HG02759 (cell line): ENCODE data around the gene SP140L.
"Not testable (repeated sequence)": the region's sequence is repeated elsewhere in the genome, so short reads cannot be mapped to it uniquely, and the experiment has no call there.

ENCODE experiments used
- ATAC-seq: cut with Tn5 transposase; IDR thresholded peaks from one replicate; pipeline ENCODE4 v1.9.1; 2021; ENCODE audit warnings: mild to moderate bottlenecking, moderate library complexity; ENCODE audit not compliant: unreplicated experiment

The SP140L gene

DNA sequence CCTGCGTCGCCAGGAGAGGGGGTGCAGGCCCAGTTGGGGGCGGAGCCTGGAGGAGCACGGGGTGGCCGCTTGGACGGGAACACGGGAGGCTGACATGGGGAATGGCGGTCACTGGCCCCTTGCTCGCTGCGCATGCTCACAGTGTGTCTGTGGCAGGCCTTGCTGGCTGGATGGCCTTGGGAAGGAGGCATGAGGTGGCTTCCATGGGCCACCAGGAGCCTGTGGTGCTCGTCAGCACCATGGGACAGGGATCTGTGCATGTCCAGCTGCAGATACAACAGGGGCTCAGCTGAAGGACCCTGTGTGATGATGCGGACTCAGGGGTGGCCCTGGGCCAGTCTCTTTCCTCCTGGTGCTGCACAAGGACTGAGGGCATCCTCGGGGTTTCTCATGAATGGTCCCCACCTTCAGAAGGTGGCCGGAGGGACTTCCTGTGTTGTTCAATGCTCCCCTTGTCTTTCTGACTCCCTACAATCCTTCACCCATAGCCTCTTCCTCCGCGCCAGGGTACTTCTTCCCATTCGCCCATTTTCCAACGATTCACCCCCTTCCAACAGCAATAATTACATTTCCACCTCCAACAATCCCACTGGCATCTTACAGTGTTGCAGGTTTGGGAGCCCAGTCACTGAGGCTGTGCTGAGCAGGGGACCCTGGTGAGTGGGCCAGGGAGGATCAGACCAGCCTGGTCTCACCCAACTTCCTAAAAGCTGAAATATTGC is 3.4 kb upstream of the SP140L start:
- no peak for ATAC-seq

DNA sequence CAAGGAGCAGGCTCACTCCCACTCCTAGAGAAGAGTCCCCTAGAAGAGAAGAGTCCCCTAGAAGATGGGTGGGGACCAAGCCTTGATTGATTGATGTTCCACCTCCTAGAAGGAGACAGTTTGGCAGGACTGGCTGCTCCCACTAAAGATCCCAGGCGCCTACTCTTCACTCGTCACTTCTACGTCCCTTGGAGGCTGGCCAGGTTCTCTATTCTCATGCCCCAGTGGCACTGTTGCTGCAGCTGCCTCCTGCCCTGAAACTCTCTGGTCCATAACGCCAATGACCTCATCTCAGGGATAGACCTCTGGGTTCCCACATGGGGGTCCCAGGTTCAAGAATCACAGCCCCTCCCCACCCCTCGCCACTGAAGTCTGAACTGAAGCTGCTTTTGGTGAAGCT is 2.5 kb upstream of the SP140L start:
- no peak for ATAC-seq

DNA sequence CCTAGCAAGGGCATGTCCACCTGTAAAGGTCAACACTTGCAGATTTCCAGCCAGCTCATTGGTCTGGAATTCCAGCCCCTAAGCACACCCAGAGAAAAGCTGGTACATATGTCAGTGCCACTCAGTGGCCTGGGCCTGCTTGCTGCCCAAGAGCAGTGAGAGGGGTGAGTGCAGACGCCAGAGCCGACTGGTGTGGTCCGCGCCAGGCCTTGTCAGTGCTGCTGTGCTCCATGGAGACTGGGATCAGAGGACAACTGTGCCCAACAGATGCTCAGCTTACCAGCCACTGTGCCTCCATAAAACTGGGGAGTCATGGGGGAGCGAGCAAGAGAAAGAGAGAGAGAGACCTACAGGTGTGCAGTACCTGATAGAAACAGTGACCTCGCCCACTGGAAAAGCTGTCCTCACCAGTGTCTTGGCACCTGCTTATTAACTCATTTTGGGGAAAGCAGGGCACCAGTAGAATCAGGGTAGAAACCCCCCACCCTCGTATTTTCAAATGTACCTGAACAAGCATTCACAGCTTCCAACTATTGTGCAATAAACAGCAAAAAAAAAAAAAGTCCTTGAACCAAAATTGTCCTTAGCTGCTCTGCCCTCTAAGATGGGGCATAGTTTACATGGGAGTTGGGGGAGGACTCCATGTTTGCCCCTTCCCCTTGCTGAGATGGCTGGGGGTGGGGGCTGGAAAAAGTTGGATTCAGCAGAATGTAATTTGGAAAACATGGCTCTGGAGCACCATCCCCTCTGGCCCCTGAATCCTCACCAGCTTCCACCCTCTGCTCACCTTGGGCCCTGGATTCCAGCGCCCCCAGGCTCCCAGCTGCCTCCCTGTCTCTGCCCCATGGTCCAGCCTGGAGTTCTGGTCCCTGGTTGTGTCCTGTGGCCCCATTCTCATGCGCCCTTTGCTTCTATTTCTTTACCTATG is 1.4 kb upstream of the SP140L start:
- no peak for ATAC-seq

DNA sequence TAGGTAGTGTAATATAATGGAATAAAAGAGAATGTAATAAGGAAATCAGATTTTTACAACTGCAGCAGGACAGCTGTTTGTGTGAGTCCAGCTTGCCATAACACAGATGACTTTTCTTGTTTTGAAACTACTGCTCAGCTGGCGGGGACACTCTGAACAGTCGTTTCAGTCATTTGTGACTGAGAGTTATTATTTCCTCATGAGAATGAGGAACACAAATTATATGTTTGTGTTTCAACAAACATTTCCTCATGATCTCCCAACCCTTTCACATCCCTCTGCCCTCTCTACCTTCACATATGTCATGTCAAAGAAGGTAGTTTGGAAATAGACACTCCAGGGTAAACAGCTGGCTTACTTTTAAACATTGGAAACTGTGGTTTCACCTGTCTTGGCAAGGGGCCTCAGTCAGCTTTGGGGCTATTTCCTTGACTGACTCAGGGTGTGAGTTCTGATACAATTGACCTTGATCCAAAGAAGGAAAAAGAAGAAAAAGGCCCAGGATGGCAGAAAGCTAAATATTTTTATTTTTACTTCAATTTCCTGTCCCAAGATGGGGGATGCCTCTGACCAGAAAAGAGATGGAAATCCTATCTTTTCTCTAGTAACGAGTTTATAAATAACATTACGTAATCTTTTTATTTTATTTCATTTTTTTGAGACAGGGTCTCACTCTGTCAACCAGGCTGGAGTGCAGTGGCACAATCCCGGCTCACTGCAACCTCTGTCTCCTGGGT is 593 bp downstream of the SP140L start:
- ATAC-seq, result peak; percentile 64

DNA sequence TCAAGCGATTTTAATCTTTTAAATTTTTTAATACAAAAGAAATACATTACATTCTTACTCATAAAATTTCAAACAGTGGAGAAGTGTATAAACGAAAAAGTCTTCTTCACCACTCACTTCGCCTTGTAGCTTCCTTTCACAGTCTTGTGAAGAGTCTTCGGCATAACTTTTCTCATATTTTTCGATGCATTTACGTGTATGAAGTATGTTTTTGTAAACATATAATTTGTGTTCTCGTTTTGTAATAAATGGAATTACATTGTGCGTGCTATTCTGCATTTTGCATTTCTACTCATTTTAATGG is 1.1 kb downstream of the SP140L start:
- ATAC-seq, result no peak

DNA sequence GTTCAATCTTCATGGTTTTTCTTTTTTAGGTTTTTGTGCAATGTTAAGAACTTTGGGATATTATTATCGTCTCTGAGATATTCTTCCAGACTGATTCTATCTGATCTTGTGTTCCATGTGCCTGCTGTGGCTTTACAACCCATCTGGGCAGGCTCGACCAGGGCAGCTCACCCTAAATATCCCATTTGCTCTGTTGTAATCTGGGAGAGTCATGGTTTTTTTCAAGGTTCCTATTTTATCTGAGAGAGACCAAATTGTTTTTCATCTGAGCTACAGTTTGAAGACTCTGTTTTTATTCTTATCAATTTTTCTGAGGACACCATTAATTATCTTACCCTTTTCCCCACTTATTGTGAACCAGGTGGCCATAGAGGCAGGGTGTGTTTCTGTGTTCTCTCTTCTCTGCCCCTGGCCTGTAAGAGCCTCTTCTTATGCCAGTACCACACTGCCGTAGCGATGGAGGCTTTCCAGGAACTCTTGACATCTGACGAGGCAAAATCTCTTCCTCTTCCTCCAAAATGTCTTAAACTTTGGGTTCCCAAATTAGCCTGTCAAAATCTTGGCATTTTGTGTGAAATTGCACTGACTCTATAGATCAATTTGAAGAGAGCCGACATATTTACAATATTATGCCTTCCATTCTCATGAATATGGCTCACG is 3.1 kb downstream of the SP140L start:
- ATAC-seq, result no peak

DNA sequence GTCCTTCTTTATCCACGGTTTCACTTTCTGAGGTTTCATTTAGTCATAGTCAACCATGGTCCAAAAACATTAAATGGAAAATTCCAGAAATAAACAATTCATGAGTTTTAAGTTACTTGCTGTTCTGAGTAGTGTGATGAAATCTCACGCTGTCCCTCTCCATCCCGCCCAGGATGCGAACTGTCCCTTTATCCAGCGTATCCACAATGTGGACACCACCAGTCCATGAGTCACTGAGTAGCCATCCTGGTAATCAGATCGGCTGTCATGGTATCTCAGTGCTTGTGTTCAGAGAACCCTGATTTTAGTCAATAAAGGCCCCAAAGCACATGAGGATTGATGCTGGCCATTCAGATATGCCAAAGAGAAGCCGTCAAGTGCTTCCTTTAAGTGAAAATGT is 3.7 kb downstream of the SP140L start:
- no peak for ATAC-seq

DNA sequence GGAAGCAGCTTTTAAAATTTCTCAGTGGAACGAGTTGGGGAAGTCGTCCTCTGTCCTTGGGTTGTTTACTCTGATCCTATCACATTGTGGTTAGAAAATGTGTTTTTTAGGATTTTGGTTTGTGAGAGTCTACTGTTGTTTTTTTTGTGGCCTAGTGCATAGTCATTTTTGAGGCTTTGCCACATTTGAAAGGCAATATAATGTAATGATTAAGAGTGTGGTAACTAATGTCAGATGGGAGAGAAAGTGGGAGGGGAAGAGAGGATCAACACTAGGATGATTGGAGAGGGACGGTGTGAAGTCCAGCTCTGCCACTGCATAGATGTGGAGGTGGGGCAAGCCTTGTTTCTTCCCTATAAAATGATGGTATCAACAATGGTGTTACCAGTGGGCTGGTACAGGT is 8.5 kb downstream of the SP140L start:
- ATAC-seq, result no peak

DNA sequence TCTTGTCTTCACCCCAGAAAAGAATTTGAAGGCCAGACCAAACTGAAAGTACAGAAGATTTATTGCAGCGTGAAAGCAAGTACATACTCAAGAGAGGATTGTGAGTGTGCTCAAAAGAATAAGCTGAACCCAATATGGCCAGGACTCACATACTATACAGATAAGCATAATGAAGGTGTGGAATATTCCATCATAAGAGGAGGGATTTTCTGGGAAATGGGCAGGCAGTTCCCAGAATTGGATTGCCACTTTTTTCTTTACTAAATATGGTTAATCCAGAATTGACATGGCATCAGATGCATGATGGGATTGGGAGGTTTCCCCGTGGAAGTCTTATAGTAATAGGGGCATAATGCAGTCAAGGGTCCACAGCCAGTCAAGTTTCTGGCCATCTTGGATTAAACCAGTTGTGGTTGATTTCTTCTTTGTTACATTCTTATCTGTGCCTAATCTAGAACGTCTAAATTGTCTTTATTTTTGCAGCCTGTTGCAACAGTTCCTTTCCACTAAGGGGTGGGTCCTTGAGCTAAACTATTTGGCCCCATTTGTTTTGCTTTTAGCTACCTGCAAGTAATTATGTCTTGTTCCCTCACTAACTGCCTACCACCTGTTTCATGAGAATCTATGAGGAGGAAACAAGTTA is 9.0 kb downstream of the SP140L start:
- no peak for ATAC-seq

DNA sequence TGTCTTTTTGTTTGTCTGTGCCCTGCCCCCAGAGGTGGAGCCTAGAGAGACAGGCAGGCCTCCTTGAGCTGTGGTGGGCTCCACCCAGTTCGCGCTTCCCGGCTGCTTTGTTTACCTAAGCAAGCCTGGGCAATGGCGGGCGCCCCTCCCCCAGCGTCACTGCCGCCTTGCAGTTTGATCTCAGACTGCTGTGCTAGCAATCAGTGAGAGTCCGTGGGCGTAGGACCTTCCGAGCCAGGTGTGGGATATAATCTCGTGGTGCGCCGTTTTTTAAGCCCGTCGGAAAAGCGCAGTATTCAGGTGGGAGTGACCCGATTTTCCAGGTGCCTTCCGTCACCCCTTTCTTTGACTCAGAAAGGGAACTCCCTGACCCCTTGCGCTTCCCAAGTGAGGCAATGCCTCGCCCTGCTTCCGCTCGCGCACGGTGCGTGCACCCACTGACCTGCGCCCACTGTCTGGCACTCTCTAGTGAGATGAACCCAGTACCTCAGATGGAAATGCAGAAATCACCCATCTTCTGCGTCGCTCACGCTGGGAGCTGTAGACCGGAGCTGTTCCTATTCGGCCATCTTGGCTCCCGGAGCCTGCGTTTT is 15.0 kb downstream of the SP140L start:
- ATAC-seq, result not testable (repeated sequence)

DNA sequence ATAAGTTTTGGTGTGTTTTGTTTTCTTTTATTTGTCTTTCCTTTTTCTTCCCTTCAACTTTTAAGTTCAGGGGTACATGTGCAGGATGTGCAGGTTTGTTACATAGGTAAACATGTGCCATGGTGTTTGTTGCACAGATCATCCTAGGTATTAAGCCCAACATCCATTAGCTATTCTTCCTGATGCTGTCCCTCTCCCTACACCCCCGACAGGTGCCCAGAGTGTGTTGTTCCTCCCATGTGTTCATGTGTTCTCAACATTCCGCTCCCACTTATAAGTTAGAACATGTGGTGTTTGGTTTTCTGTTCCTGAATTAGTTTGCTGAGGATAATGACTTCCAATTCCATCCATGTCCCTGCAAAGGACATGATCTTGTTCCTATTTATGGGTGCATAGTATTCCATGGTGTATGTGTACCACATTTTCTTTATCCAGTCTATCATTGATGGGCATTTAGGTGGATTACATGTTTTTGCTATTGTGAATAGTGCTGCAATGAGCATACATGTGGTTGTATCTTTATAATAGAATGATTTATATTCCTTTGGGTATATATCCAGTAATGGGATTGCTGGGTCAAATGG is 16.1 kb downstream of the SP140L start:
- not testable (repeated sequence) for ATAC-seq

DNA sequence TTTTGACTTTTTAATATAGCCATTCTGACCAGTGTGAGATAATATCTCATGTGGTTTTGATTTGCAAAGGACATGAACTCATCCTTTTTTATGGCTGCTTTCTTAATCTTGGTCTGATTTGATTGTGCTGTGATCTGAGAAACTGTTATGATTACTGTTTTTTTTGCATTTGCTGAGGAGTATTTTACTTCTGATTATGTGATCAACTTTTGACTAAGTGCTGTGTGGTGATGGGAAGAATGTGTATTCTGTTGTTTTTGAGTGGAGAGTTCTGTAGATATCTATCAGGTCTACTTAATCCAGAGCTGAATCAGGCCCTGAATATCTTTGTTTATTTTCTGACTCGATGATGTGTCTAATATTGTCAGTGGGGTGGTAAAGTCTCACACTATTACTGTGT is 16.8 kb downstream of the SP140L start:
- ATAC-seq, result no peak

DNA sequence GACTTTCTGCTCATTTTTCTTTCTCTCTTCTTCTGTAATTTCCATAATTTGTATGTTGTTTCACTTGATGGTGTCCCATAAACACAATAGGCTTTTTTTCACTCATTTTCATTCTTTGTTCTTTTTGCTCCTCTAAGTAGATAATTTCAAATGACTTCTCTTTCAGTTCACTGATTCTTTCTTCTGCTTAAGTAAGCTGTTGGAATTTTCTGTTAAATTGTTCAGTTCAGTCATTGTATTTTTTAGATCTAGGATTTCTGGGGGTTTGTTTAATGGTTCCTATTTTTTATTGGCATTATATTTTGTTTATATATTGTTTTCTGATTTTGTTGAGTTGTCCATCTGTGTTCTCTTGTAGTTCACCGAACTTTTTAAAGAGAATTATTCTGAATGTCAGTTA is 19.5 kb downstream of the SP140L start:
- no peak for ATAC-seq

DNA sequence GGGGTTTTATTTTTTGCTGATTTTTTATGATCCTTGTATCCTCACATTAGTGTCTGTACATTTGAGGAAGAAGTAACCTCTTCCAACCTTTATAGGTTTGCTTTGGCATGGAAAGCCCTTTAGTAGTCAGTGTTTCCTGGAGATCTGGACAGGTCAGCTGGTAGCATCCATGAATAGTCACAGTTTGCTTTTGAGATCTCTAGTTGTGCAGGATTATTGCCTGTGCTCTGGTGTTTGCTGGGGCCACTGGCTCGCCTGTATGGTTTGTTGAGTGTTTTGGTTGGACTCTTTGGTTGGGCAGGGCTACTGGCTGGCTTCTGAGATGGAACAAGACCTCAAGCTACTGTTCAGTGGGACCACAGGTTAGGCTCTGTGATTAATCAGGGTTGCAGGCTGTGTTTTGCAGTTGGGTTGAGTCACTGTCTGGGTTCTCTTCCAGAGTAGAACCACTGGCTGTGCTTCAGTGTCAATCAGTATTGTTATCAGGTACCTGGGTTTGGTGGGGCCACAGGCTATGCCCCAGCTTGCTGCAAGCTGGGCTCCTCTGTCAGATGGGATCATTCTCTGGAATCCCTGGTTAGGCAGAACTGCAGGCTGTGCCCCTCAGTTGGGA is 20.0 kb downstream of the SP140L start:
- no peak for ATAC-seq

DNA sequence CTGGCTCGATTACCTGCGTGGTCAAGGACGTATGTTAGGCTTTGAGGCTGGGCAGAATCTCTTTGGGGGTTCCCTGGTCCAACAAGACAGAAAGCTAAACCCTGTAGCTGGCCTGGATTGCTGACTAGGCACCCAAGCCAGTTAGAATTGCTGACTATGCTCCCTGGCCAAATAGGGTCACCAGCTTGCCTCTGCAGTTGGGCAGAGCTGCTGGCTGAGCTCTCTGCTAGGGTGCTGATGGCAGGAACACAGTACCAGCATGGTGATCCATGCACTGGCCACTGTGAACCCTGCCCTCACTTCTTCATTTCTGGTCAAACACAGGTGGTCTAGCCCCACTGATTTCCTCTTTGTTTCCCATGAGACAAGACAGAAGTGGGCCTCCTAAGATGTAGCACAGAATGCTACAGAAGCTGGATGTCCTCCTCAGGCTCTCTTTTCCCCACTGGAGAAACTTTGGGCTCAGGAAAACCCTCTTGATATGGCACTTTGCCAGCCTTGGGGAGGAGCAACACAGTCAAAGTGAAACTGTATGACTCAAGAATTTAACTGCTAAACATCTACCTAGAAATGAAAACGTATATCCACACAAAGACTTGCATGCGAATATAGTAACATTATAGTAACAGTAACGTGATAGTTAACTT is 20.8 kb downstream of the SP140L start:
- ATAC-seq, result peak; percentile 74

DNA sequence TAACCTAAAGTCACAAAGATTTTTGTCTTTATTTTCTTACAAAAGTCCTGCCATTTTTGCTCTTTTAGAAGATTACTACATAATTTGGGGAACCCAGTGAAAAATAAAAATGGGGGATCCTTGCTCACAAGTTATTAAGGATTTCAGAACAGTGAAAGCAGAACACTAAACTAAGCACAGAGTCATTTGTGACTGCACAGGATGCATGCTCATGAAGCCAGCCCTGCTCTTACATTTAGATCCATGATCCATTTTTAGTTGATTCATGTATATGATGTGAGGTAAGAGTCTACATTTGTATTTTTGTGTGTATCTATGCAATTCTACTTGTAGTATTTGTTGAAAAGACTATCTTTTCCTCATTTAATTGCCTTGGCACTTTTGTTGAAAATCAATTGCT is 21.8 kb downstream of the SP140L start:
- no peak for ATAC-seq

DNA sequence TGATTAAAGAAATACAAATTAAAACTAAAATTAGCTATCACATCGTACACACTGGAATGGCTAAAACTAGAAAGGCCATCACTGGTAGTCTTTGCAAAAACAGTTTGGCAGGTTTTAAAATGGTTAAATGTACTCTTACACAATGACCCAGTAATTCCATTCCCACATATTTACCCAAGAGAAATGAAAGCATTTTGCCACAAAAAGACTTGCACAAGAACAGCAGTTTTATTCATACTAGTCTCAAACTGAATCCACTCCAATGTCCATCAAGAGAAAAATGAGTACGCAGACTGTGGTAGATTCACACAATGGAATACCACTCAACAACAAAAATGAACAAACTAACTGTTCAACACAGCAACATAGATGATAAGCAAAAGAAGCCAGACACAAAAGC is 29.1 kb downstream of the SP140L start:
- ATAC-seq, result no peak

DNA sequence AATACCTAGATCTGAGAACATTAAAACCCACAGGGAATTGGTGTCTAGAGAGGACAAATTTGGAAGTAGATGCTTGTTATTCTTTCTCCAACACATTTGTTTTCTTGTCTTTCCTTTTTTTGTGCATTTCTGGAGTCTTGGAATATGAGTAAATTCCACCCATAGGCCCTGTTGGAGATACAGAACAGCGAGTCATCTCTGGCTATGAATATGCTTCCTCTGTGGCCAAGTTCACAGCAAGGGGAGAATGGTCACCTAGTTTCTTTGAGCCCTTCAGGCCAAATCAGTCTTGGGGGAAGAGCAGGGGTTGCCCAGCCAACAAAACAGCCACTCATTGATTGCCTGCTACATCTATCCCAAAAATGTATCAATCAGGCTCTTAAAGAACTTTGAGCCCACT is 31.3 kb downstream of the SP140L start:
- no peak for ATAC-seq

DNA sequence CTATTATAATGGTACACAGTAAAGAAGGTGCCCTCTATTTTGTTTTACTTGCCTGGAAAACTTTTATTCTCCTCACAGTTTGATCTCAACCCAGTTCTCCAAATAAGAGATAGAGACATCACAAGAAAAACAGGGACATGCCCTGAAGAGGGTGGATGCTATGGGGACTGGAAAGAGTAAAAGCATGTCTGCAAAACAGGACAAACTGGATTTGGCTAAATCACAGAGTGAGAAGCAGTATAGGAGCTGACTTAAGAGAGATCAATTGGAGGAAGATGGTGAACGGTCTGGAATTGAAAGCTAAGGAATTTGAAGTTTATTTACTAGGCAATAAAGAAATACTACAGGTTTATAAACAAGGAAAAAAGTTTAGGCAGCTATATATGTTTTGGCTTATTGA is 33.0 kb downstream of the SP140L start:
- ATAC-seq, result no peak
